GM21528 (cell line): ENCODE results near the gene PLCL2.

Experiments
- ATAC-seq: cut with Tn5 transposase; IDR thresholded peaks from one replicate; pipeline ENCODE4 v1.9.1; 2021; ENCODE audit warnings: mild to moderate bottlenecking, moderate library complexity; ENCODE audit not compliant: unreplicated experiment, low FRiP score

Gene PLCL2

DNA sequence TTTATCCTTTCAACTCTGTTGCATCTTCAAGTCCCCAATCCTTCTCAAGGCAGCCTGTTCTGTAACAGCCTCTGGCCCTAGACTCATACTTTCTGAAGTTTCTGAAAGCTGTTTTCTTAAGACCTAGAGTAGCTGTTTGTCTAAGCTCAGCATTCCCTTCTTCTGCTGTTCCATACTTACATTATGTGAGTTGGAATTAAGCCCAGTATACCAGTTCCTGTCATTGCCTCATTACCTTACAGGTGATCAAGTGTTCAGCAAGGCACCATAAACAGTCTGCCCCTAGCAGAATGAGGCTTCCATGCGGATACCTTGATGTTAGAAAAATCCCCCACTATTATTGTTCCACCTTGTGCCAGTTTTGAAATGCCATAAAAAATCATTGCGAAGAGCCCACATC, 180.6 kb downstream of the PLCL2 start:
- no peak for ATAC-seq

DNA sequence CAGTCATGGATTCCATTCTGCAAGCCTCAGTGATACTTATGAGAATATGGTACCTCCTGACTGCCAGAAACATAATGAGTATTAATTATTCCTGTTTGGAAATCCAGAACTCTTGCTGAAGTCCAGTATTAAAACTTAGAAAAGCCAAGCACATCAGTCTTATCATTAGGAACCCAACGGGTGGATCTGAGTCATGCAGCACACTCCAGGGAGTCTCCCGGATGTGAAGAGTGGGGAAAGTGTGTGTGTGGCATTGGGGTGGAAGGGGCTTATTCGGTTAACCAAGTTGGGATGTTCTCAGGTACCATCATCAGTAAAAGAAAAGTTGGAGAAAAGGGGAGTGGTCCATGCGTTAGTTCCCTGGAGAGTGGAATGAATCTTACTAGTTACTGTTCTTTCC, 181.1 kb downstream of the PLCL2 start:
- no peak for ATAC-seq

DNA sequence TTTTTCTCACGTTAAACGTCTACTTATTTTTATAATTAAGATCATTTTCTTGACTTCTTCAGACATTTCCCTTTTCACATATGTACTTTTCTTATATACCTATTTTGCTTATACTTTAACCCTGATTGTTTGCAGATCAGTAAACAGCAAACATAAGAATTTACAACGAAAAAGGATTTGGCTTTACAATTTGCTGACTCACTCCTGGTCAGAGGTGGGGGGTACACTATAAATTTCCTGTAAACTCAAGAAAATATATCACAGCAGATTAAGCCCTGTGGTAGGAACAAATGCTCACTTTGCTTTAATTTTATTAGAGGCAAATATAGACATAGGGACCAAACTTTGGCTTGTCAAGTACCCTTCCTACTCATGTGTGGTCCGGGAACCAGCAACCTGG, 185.0 kb downstream of the PLCL2 start:
- ATAC-seq: no peak

DNA sequence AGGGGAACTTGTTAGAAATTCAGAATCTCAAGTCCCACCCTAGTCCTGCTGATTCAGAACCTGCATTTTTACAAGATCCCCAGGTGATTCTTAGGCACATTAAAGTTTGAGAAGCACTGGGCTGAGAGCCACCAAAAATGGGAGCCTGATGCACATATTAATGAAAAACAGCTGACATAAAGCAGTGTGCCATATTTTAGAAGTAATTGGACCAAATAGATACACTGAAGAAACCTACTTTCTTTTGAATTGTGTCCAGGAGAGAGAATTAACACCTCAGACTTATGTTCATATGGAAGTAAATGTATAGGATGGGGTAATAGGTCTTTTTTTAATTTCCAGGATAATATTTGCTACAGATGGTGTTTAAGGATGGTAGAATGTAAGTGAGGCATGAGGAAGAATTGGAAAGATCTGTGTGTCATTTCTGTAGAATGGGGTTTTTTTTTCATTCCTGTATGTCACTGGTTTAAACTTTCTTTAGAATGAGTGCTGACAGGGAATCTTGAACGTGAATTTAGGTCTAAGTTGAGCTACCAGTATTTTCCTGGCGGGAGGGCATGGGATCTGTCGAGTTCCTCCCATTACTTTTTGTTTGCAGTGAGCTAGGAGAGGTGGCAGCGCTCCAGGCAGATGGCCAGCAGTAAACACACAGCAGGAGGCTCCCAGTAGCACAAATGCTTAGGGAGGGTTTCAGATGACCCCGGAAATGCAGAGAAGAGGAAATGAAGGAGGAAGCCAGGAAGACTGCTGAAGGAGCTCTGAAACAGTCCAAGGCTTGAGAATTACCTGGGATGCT, 185.6 kb downstream of the PLCL2 start:
- ATAC-seq: no peak

DNA sequence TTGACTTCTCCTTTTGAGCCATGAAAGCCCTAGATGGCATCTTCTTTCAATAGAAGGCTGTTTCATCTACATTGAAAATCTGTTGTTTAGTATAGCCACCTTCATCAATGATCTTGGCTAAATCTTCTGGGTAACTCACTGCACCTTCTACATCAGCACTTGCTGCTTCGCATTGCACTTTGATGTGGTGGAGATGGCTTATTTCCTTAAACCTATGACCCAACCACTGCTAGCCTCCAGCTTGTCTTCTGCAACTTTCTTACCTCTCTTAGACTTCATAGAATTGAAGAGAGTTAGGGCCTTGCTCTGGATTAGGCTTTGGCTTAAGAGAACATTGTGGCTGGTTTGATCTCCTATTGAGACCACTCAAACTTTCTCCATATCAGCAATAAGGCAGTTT, 189.8 kb downstream of the PLCL2 start:
- ATAC-seq: no peak

DNA sequence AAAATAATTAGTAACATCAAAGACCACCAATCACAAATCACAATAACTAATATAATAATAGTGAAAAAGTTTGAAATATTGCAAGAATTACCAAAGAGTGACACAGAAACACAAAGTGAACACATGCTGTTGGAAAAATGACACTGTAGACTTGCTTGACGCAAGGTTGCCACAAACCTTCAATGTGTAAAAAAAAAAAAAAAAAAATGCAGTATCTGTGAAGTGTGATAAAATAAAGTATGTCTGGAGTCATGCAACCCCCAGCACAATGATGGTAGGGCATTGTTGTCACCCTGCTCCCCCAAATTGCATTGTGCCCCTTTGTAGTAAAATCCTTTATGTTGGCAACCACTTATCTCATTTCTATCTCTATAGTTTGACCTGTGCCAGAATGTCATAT, 190.6 kb downstream of the PLCL2 start:
- ATAC-seq: no peak

DNA sequence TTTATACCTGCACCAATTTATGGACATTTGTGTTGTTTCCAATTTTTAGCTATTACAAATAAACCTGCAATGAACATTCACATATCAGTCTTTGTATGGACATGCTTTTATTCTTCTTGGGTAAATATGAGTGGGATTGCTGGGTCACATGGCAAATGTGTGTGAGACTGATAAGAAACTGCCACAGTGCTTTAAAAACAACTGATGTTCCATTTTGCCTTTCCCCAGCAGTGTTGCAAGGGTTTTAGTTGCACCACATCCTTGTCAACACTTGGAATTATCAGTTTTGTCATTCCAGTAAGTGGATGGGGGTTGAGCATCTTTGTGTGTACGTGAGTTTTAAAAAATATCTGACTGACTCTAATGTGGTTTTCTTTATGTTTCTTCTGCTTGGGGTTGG, 191.2 kb downstream of the PLCL2 start:
- no peak for ATAC-seq

DNA sequence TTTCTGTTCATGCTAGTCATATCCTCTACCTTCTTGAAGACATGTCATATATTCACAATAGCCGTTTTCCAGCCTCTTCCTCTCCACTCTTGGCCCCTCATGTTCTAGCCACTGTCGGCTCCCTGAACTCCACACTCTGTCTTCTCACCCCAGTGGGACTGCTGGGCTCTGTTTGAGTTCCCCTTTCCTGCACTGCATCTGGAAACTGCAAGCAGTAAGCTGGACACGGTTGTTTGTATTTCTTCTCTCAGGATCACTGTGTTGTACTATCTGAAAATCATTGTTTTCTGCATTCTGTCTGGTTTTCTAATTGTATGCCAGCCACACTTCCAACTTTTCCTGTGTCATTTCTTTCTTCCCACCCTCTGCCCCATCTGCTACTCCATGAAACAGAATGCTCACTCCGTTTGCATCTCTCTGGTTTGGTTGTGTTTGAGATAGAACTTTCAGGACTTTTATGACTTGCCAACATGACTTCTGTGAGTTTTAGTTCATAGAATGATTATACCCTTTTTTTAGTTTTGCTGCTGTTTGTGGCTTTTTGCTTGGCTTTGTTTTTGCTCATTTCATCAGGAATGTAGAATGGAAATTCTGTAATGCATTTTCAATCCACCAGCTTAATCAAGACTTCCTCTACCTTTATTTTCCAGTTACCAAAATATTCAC, 192.3 kb downstream of the PLCL2 start:
- no peak for ATAC-seq

DNA sequence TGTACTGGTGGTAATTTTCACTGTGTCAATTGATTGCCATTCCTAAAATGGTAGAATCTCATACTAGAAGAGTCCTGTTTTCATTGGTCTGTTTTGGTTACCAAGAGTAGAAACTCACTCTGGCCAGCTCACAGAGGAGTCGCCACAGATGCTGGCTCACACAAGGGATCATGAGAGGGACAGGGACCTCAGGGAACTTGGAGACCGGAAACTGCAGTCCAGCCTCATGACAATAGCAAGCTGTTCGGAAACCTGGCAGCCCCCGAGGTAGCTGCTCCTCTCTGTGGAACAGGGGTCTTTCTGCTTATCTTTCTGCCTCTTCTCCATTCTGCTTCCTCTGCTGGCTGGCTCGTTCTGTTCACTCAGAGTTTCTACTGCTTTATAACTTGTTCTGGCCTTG, 192.9 kb downstream of the PLCL2 start:
- ATAC-seq: no peak

DNA sequence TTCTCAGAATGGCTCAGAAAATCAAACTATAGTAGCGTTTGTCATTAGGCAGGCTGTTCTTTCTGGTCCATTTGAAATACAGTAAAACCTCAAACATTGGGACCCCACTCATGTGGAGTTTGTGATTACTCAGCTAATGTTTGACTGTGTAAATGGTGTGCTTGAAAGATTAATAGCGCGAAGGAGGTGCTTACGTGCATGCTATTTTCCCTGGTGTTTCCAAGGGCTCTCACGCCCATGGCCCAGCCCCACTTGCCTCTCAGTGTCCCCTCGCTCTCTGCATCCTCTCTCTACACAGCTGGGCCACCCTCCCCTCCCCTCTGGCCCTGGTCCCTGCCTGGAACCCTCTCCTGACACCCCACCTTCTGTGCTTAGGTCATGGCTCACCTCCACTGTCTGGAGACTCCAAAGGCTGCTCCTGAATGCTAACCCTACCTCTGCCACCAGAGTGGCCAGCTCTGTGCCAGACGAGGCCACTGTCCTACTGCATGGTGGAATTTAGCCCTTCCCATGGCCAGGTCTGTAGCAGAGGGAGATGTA, 194.2 kb downstream of the PLCL2 start:
- no peak for ATAC-seq

DNA sequence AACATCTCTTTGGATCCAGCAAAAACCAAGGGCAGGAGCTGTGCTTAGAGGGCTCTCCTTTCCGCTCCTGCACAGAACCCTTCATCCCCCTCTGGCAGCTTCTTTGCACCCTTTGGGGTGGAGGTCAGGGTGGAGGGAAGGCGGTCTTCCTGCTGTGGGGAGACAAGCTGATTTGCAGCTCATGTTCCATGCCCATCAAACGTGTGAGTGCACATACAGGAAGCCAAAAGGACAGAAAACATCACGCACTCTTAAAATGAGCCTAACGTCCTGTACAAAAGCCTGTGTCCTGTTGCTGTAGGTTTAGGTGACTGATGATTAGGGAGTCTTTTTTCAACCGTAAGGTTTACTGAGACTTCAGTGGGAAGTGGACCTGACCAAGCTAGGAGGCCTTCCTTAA, 195.2 kb downstream of the PLCL2 start:
- no peak for ATAC-seq

DNA sequence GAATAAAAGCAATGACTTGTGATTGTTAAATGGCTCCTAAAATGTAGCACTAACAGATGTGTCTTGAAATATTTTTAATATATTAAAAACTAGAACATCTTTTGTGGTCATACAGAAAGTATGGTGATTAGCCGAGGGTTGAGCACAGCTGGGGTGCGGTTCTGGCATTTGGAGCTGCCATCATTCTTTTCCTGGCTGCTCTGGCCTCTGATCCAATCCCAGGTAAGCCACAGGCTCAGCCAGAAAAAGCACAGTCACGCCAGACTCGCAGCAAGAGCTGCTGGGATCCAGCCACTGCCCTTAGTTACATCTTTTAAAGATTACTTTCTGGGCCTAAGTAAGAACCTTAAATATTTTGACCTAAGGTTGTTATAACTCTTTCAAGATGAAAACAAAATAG, 196.8 kb downstream of the PLCL2 start:
- ATAC-seq: no peak

DNA sequence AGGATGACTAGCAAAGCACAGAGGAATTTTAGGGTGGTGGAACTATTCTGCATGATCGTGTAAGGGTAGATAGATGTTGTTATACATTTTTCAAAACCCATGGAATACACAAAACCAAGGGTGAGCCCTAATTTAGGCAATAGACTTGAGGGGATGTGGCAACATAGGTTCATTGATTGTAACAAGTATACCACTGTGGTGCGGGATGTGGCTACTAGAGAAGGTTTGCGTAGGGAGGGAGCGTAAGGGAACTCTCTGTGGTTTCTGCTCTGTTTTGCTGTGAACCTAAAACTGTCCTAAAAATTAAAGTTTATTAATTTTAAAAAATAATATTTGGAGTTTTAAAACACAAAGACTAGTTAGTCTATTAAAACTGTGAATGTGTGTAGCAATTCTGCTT, 202.8 kb downstream of the PLCL2 start:
- no peak for ATAC-seq

DNA sequence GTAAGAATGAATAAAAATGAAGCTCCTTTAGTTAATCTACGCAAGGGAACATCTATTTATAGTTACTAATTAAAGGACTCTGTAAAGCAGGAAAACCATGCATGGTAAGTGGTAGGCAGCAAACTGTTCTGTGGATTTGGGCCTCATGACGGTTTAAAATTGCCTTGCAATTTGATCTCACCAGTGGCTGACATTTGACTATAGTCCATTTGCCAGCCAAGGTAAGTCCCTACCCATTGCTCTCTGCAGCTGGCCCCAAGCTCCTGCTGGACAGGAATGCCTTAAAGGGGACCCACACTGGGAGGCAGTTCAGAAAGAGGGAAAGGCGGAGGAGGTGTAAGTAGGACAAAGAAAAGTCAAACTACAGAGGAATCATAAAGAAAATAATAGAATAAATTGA, 203.3 kb downstream of the PLCL2 start:
- no peak for ATAC-seq

DNA sequence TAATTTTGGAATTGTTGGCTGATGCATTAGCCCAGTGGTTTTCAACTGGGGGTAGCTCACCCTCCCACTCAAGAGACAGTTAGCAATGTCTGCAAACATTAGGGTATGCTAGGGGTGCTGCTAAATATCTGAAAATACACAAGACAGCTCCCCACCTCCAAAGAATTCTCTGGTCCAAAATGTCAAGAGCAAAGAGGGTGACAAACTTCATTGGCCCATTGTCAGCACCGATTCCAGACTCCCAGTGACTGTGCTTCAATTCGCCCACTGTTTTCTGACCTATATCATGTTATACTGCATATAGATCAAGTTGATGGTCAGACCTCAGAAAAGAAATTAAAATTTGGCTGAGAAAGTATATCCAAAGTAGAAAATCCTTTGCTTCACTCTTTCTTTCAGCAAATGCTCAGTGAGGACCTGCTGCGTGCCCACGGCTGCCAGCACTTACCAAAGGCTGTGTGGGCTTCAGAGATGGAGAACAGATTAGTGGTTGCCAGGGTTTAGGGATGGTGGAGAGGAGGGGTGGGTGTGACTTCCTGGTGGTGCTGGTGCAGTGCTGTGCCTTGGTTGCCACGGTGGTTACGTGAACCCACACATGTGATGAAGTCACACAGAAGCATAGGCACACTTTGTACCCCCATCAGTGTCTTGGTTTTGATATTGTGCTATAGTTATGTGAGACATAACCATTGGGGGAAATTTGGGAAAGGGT, 204.0 kb downstream of the PLCL2 start:
- no peak for ATAC-seq

DNA sequence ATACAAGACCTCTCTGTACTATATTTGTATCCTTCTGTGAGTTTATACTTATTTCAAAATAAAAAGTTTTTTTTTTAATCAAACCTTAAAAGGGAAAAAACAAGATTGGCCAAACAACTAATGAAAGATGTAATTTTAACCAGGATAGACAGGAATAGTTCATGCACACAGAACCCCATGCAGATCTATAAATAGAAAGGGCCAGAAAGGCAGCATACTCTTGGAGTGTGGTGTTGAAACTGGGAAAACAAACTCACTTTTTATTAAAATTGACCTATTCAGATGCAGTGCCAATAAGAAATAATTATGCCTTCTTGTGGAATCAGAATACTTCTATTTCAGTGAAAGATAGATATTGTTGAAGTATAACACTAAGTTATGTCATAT, 204.6 kb downstream of the PLCL2 start:
- ATAC-seq: no peak

DNA sequence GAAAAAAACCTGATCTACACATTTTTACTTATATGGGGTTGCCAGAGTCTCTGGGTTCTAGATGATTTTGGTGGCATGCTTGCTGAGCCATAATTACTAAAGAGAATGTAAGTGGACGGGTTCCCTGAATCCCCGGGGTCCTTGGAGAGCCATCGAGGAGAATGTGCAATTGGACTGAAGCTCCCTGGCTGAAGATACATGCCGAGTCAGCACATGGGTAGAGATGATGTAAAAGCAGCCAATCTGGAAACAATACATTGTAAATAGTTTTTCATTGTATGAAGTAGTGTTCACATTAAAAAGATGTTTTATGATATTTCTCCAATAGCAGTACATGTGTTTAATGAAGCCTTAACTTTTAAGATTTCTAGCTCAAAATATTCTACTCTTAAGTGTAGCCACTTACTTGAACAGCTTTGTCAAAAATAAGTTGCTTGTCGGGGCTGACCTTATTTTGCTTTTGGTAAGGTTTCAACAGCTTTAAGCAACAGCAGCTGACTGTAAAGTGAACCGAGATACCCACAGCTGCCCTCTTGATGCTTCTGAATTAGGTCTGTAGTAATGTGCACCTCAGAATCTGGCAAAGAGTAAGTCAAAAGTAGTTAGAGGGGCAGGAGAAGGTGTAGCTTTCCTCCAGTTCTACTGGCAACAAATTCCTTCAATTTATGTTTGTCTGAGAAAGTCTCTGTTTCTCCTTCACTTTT, 205.7 kb downstream of the PLCL2 start:
- ATAC-seq: no peak

DNA sequence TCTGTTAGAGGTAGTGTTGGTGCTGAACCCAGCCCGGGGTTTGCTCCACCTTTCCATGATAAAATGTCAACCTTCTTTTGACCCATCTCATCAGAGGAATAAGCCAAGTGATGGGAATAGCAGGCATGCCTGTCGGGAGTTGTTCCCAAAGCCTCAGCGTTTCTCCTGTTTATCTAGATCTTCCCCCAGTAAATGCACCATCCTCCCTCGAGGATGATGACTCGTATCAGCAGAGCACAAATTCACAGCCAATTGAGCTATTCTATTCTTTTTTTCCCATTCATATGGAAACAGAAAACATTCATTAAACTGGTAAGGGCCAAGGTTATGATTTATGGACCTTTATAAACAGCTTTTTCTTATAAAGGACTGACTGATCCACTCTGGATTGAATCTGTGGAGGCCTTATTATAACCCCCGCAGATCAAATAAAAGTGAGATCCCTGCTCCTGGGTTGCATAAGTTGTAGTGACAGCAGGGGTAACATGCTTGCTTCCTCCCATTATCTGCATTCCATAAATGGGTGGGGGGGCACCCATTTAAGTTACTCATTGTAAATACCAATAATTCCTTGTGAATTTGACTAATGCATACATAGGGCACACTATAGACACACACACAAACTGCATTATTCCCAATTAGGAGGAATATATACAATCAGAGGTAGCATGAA, 207.3 kb downstream of the PLCL2 start:
- ATAC-seq: no peak

DNA sequence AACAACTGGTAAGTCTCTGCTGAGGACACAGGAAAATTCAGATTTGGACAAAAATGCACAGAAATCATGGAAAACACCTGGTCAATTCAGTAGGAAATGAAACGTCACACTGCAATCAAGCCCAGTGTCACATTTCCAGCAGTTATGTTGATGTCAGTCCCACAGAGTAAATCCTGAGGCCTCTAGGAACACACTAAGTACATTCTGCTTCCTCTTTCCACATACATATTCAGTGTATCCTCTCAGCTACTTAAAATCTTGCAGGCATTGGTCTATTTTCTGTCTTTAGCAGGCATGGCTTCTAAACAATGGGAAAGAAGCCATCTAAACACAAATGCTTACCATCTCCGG, 207.8 kb downstream of the PLCL2 start:
- no peak for ATAC-seq

DNA sequence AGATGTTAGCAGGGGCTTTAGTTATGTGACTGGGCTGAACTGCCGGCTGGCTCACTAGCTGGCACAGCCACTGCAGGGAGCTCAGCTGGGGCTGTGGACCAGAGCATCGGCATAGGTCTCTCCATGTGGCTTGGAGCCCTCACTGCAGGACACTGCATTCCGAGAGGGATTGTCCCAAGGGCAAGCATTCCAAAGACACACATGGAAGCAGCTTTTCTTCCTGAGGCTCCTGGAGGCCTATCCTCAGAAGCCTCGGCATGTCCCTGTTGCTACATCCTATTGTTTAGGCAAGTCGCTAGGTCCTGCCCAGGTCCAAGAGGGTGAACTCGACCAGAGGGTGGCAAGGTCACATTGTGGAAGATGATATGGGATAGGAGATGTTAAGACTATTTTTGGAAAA, 209.8 kb downstream of the PLCL2 start:
- ATAC-seq: no peak
